Measurements from ENCODE around the gene SMC4. TPM values are rescaled to one million over a fixed set of nuclear protein-coding genes. Genes with fewer than 3 reads are reported as not detected.

The SMC4 gene
- total and polyA plus RNA-seq, 2 of the 13 experiments (the other 11 are each of a cell fraction or from before 2014, with no cell fraction given), result 19.2 to 74.3 TPM

GRCh38 chr3:160399125-160400029 lies at the start of gene SMC4, which contains the start of gene IFT80 (continued):
- peak; percentile 98 for TF ChIP-seq SAP130 (CRISPR knock-in tag; IDR thresholded peaks at IDR 0.05; ENCODE audit: low read depth)
- TF ChIP-seq SMYD3 (CRISPR knock-in tag; IDR thresholded peaks at IDR 0.05), result 0 out of 2 replicates have a peak, but pooled peaks have one; percentile 46
- TF ChIP-seq MBD4 (IDR thresholded peaks at IDR 0.05; ENCODE audit: borderline replicate concordance, low read length), result 0 out of 2 replicates have a peak, but pooled peaks have one; percentile 54
- TF ChIP-seq ZFP62 (CRISPR knock-in tag; IDR thresholded peaks at IDR 0.05), result no peak
- TF ChIP-seq ZSCAN20 (CRISPR knock-in tag; IDR thresholded peaks at IDR 0.05; ENCODE audit: borderline replicate concordance), result peak; percentile 47; the same call in 1 of the 2 replicates
- TF ChIP-seq, protein P1, sequence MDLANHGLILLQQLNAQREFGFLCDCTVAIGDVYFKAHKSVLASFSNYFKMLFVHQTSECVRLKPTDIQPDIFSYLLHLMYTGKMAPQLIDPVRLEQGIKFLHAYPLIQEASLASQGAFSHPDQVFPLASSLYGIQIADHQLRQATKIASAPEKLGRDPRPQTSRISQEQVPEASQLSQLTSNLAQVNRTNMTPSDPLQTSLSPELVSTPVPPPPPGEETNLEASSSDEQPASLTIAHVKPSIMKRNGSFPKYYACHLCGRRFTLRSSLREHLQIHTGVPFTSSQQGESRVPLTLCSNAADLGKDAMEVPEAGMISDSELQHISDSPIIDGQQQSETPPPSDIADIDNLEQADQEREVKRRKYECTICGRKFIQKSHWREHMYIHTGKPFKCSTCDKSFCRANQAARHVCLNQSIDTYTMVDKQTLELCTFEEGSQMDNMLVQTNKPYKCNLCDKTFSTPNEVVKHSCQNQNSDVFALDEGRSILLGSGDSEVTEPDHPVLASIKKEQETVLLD (CRISPR knock-in tag; IDR thresholded peaks at IDR 0.05; ENCODE audit: low read depth), result peak; percentile 70; the same call in 1 of the 2 replicates
- TF ChIP-seq ISL2 (CRISPR knock-in tag; IDR thresholded peaks at IDR 0.05), result no peak
- peak; percentile 3; the same call in 1 of the 2 replicates for TF ChIP-seq SOX5 (CRISPR knock-in tag; IDR thresholded peaks at IDR 0.05; ENCODE audit: borderline replicate concordance)
- 0 out of 2 replicates have a peak, but pooled peaks have one; percentile 30 for TF ChIP-seq FOXK2 (IDR thresholded peaks at IDR 0.05)
- TF ChIP-seq FOXO1 (CRISPR knock-in tag; IDR thresholded peaks at IDR 0.05), result no peak
- 0 out of 2 replicates have a peak, but pooled peaks have one; percentile 48 for TF ChIP-seq NFIC (IDR thresholded peaks at IDR 0.05; ENCODE audit: low read length)
- TF ChIP-seq, protein P2, sequence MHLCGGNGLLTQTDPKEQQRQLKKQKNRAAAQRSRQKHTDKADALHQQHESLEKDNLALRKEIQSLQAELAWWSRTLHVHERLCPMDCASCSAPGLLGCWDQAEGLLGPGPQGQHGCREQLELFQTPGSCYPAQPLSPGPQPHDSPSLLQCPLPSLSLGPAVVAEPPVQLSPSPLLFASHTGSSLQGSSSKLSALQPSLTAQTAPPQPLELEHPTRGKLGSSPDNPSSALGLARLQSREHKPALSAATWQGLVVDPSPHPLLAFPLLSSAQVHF (CRISPR knock-in tag; IDR thresholded peaks at IDR 0.05), result peak; percentile 29; the same call in 1 of the 2 replicates
- TF ChIP-seq HOXA3 (CRISPR knock-in tag; IDR thresholded peaks at IDR 0.05), result peak; percentile 97
- TF ChIP-seq, protein P3, sequence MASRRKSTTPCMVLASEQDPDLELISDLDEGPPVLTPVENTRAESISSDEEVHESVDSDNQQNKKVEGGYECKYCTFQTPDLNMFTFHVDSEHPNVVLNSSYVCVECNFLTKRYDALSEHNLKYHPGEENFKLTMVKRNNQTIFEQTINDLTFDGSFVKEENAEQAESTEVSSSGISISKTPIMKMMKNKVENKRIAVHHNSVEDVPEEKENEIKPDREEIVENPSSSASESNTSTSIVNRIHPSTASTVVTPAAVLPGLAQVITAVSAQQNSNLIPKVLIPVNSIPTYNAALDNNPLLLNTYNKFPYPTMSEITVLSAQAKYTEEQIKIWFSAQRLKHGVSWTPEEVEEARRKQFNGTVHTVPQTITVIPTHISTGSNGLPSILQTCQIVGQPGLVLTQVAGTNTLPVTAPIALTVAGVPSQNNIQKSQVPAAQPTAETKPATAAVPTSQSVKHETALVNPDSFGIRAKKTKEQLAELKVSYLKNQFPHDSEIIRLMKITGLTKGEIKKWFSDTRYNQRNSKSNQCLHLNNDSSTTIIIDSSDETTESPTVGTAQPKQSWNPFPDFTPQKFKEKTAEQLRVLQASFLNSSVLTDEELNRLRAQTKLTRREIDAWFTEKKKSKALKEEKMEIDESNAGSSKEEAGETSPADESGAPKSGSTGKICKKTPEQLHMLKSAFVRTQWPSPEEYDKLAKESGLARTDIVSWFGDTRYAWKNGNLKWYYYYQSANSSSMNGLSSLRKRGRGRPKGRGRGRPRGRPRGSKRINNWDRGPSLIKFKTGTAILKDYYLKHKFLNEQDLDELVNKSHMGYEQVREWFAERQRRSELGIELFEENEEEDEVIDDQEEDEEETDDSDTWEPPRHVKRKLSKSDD (CRISPR knock-in tag; IDR thresholded peaks at IDR 0.05; ENCODE audit: low read depth), result peak; percentile 63; the same call in 1 of the 2 replicates
- 0 out of 4 replicates have a peak, but pooled peaks of 1 of the 2 experiments have one; percentile 21 for TF ChIP-seq EP300 (IDR thresholded peaks at IDR 0.05; ENCODE audit: low read depth in 2 of 2, low read length in 2 of 2)
- TF ChIP-seq EP300 (CRISPR knock-in tag; IDR thresholded peaks at IDR 0.05; ENCODE audit: borderline replicate concordance), result no peak; the same call in 1 of the 2 replicates
- 0 out of 2 replicates have a peak, but pooled peaks have one; percentile 45 for TF ChIP-seq ZNF562 (CRISPR knock-in tag; IDR thresholded peaks at IDR 0.05; ENCODE audit: borderline replicate concordance)
- no peak for TF ChIP-seq ZNF644 (CRISPR knock-in tag; IDR thresholded peaks at IDR 0.05; ENCODE audit: low read depth)
- TF ChIP-seq, protein P4, sequence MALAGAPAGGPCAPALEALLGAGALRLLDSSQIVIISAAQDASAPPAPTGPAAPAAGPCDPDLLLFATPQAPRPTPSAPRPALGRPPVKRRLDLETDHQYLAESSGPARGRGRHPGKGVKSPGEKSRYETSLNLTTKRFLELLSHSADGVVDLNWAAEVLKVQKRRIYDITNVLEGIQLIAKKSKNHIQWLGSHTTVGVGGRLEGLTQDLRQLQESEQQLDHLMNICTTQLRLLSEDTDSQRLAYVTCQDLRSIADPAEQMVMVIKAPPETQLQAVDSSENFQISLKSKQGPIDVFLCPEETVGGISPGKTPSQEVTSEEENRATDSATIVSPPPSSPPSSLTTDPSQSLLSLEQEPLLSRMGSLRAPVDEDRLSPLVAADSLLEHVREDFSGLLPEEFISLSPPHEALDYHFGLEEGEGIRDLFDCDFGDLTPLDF (CRISPR knock-in tag; IDR thresholded peaks at IDR 0.05), result peak; percentile 96
- TF ChIP-seq IKZF4 (CRISPR knock-in tag; IDR thresholded peaks at IDR 0.05; ENCODE audit: borderline replicate concordance, low read depth, not compliant biosample characterization), result no peak
- TF ChIP-seq ZFYVE20 (CRISPR knock-in tag; IDR thresholded peaks at IDR 0.05; ENCODE audit: borderline replicate concordance, low read depth), result peak; percentile 69; the same call in 1 of the 2 replicates
- peak; percentile 80 for TF ChIP-seq SP4 (CRISPR knock-in tag; IDR thresholded peaks at IDR 0.05)
- TF ChIP-seq ZNF430 (CRISPR knock-in tag; IDR thresholded peaks at IDR 0.05), result no peak
- no peak for TF ChIP-seq AKAP8 (CRISPR knock-in tag; IDR thresholded peaks at IDR 0.05)
